IMR-90 (cell line): Measurements from ENCODE around the gene ATRNL1. TPM values are rescaled to one million over a fixed set of nuclear protein-coding genes. Genes with fewer than 3 reads are reported as not detected.

ENCODE experiments used
- ATAC-seq: fragments of 200-7000 bp; cut with Tn5 transposase; 2 replicates; pipeline ENCODE4 v1.9.1; 2020; ENCODE audit warnings: low read depth, mild to moderate bottlenecking, moderate library complexity
- BruUV-seq: library from RNA; stranded (reverse); fragments of 400-500 nt; replicated peaks from 2 replicates; lab custom pipeline; 2021; lab: Mats Ljungman, UMichigan
- CTCF ChIA-PET: fragments of 300-600 bp; formaldehyde crosslinking; extraction: SDS; loops from one replicate; lab custom pipeline; 2021; ENCODE audit warnings: antibody characterized with exemption; lab: Yijun Ruan, JAX
- POLR2A ChIA-PET: fragments of 300-600 bp; sonication (Branson Sonifier 250); formaldehyde crosslinking; loops from one replicate; lab custom pipeline; 2022; ENCODE audit warnings: antibody characterized with exemption; ENCODE audit not compliant: unreplicated experiment; lab: Charles Lee
- DNase-seq: peaks from one replicate; pipeline ENCODE4 v3.0.0; 2013
- H2AFZ ChIP-seq: replicated peaks from 2 replicates; pipeline ENCODE3; 2013; ENCODE audit warnings: low read length, mild to moderate bottlenecking; ENCODE audit not compliant: poor library complexity
- H2AK5ac ChIP-seq: 2 replicates; pipeline ENCODE4 v1.6.1; 2013; ENCODE audit warnings: low read depth, low read length, inconsistent platforms
- H2AK9ac ChIP-seq: replicated peaks from 2 replicates; pipeline ENCODE3; 2013; ENCODE audit warnings: mild to moderate bottlenecking, low read depth, low read length, moderate library complexity; ENCODE audit not compliant: poor library complexity
- H2BK120ac ChIP-seq: 2 replicates; pipeline ENCODE4 v1.6.1; 2013; ENCODE audit warnings: low read depth, low read length, inconsistent platforms
- H2BK15ac ChIP-seq: 3 replicates; pipeline ENCODE4 v1.6.1; 2013; ENCODE audit warnings: low read depth, low read length, inconsistent platforms
- H2BK20ac ChIP-seq: 2 replicates; pipeline ENCODE4 v1.6.1; 2013; ENCODE audit warnings: low read depth, mild to moderate bottlenecking, inconsistent platforms, low read length, moderate library complexity
- H2BK5ac ChIP-seq: 2 replicates; pipeline ENCODE4 v1.6.1; 2013; ENCODE audit warnings: mild to moderate bottlenecking, low read depth, low read length, inconsistent platforms; ENCODE audit not compliant: poor library complexity, severe bottlenecking
- H3K14ac ChIP-seq: replicated peaks from 2 replicates; pipeline ENCODE4 v1.6.1; 2013; ENCODE audit warnings: low read depth, low read length, inconsistent platforms
- H3K18ac ChIP-seq: 2 replicates; pipeline ENCODE4 v1.6.1; 2013; ENCODE audit warnings: low read depth, low read length, control low read depth
- H3K23ac ChIP-seq: 2 replicates; pipeline ENCODE4 v1.6.1; 2013; ENCODE audit warnings: low read depth, low read length, inconsistent platforms
- H3K27ac ChIP-seq: 2 replicates; pipeline ENCODE4 v1.5.1; 2013; ENCODE audit warnings: mild to moderate bottlenecking, control low read depth, low read length; ENCODE audit not compliant: insufficient read depth
- H3K27me3 ChIP-seq: 2 replicates; pipeline ENCODE4 v1.6.1; 2013; ENCODE audit warnings: low read length; ENCODE audit not compliant: control insufficient read depth, insufficient read depth
- H3K36me3 ChIP-seq: 2 replicates; pipeline ENCODE4 v1.6.1; 2013; ENCODE audit warnings: low read length, mixed read lengths; ENCODE audit not compliant: control insufficient read depth, insufficient read depth
- H3K4ac ChIP-seq: 2 replicates; pipeline ENCODE4 v1.6.1; 2013; ENCODE audit warnings: low read depth, low read length, inconsistent platforms
- H3K4me1 ChIP-seq: 2 replicates; pipeline ENCODE4 v1.6.1; 2013; ENCODE audit warnings: low read length, mixed read lengths; ENCODE audit not compliant: control insufficient read depth, insufficient read depth
- H3K4me2 ChIP-seq: 2 replicates; pipeline ENCODE4 v1.6.1; 2013; ENCODE audit warnings: low read depth, mild to moderate bottlenecking, control low read depth, low read length, moderate library complexity
- H3K4me3 ChIP-seq: 2 replicates; pipeline ENCODE4 v1.5.1; 2013; ENCODE audit warnings: low read depth, mild to moderate bottlenecking, control low read depth, low read length, moderate library complexity; ENCODE audit not compliant: insufficient read depth
- H3K56ac ChIP-seq: 2 replicates; pipeline ENCODE4 v1.6.1; 2013; ENCODE audit warnings: low read length, inconsistent platforms; ENCODE audit not compliant: insufficient read depth; ENCODE audit errors: extremely low read depth
- H3K79me1 ChIP-seq, 2 experiments: 2 replicates each; pipeline ENCODE4 v1.6.1; 2013; ENCODE audit warnings: low read length in 2 of 2, inconsistent platforms in 1 of 2, low read depth in 1 of 2
- H3K9ac ChIP-seq: 2 replicates; pipeline ENCODE4 v1.6.1; 2013; ENCODE audit warnings: low read depth, low read length, control low read depth
- H3K9me1 ChIP-seq: 2 replicates; pipeline ENCODE4 v1.6.1; 2013; ENCODE audit warnings: low read length, inconsistent platforms; ENCODE audit not compliant: insufficient read depth
- H3K9me3 ChIP-seq: 2 replicates; pipeline ENCODE4 v1.6.1; 2013; ENCODE audit warnings: low read length; ENCODE audit not compliant: control insufficient read depth, insufficient read depth
- H4K20me1 ChIP-seq: 2 replicates; pipeline ENCODE4 v1.6.1; 2013; ENCODE audit warnings: low read length, inconsistent platforms; ENCODE audit not compliant: insufficient read depth
- H4K5ac ChIP-seq: 2 replicates; pipeline ENCODE4 v1.6.1; 2013; ENCODE audit warnings: mild to moderate bottlenecking, low read depth, low read length, control low read depth
- H4K8ac ChIP-seq, 2 experiments: 2 replicates each; pipeline ENCODE4 v1.6.1; 2013; ENCODE audit warnings: low read depth in 2 of 2, low read length in 2 of 2, control low read depth in 1 of 2, inconsistent platforms in 1 of 2
- H4K91ac ChIP-seq: 2 replicates; pipeline ENCODE4 v1.6.1; 2013; ENCODE audit warnings: low read depth, low read length, inconsistent platforms; ENCODE audit not compliant: insufficient read depth
- CEBPB ChIP-seq: IDR thresholded peaks from 2 replicates; pipeline ENCODE4 v1.6.1; 2012; ENCODE audit warnings: low read depth, low read length, improper control_type of control experiment
- CHD1 ChIP-seq: IDR thresholded peaks from 2 replicates; pipeline ENCODE4 v1.6.1; 2012; ENCODE audit warnings: low read depth, low read length, improper control_type of control experiment
- MXI1 ChIP-seq: IDR thresholded peaks from 2 replicates; pipeline ENCODE4 v1.6.1; 2012; ENCODE audit warnings: low read depth, mild to moderate bottlenecking, low read length, moderate library complexity, borderline replicate concordance
- NFE2L2 ChIP-seq: fragments of 150-350 bp; IDR thresholded peaks from 2 replicates; pipeline ENCODE4 v1.6.1; 2016; ENCODE audit warnings: low read depth, mild to moderate bottlenecking, low read length
- POLR2A ChIP-seq: IDR thresholded peaks from 2 replicates; pipeline ENCODE4 v1.6.1; 2012; ENCODE audit warnings: mild to moderate bottlenecking, low read depth, low read length
- RCOR1 ChIP-seq: IDR thresholded peaks from 2 replicates; pipeline ENCODE4 v1.6.1; 2012; ENCODE audit warnings: mild to moderate bottlenecking, low read length, improper control_type of control experiment; ENCODE audit not compliant: insufficient replicate concordance
- RFX5 ChIP-seq: IDR thresholded peaks from 2 replicates; pipeline ENCODE4 v1.8.0; 2012; ENCODE audit warnings: low read depth, mild to moderate bottlenecking, low read length, moderate library complexity
- WGBS, 2 experiments: methylation state at CpG; one replicate each; pipeline versions ENCODE4 v1.1.5 to v1.1.7; 2013; ENCODE audit warnings: missing lambda C conversion rate in 2 of 2; ENCODE audit not compliant: insufficient read length in 1 of 2; ENCODE audit errors: extremely low coverage in 2 of 2; 5-methylcytosine and 5-hydroxymethylcytosine counted together
- dilution Hi-C: fragments of 300-500 bp; cut with HindIII; formaldehyde crosslinking; loops from one replicate; pipeline ENCODE4 v1.14.3; 2018; ENCODE audit warnings: low sequenced_read_pairs; ENCODE audit not compliant: unreplicated experiment
- in situ Hi-C: fragments of 300-500 bp; cut with MboI; formaldehyde crosslinking; loops from 3 replicates; pipeline ENCODE4 v1.14.3; 2019; ENCODE audit warnings: low sequenced_read_pairs, inconsistent platforms, mixed read lengths
- intact Hi-C: fragments of 100-400 bp; cut with micrococcal nuclease; formaldehyde crosslinking; loops from 2 replicates; pipeline ENCODE4 v1.10.0; 2022
- polyA plus RNA-seq, 3 experiments: library from polyadenylated mRNA; depleted of rRNA; stranded (reverse); fragments of >200 nt; gene quantifications; 2 replicates each; pipeline ENCODE4 v1.2.3, GENCODE V29; 2012; ENCODE audit warnings: low replicate concordance in 1 of 3
- total RNA-seq: library from RNA; depleted of rRNA; stranded (reverse); fragments of >200 nt; gene quantifications from 2 replicates; pipeline ENCODE4 v1.2.3, GENCODE V29; 2012
- TF ChIP-seq, protein P1 (sequence below): fragments of 150-350 bp; IDR thresholded peaks from 2 replicates; pipeline ENCODE4 v1.6.1; 2016; ENCODE audit warnings: low read depth, mild to moderate bottlenecking, low read length, moderate library complexity, borderline replicate concordance

ATRNL1 gene
- total and polyA plus RNA-seq, 2 of the 4 experiments (the other 2 are of a cell fraction) = 0.18 to 0.19 TPM

GRCh38 chr10:115092258-115092554 is 959 bp upstream of the ATRNL1 start:
- Histone ChIP-seq H2BK15ac (no peak overlapping the region), H4K91ac (no peak overlapping the region), H3K14ac (no peak overlapping the region), H4K5ac (no peak overlapping the region), H3K18ac (no peak overlapping the region), H3K4ac (no peak overlapping the region), H2BK120ac (no peak overlapping the region), H3K36me3 (no peaks in the 10 kb centered on the region), H2AK5ac (no peak overlapping the region), H3K23ac (no peak overlapping the region), H3K27ac (no peak overlapping the region), H3K4me3 (peak overlapping the region; percentile 64), H3K27me3 (peaks cover 39% of the 10 kb centered on the region), H2AFZ (peak overlapping the region; percentile 93), H2AK9ac (no peak overlapping the region), H4K8ac (no peak overlapping the region), H3K9me1 (no peaks in the 10 kb centered on the region), H3K56ac (no peak overlapping the region), H3K4me1 (no peaks in the 10 kb centered on the region), H3K9ac (no peak overlapping the region), H2BK5ac (no peak overlapping the region), H3K79me1 (no peaks in the 10 kb centered on the region), H2BK20ac (no peak overlapping the region), H4K20me1 (no peaks in the 10 kb centered on the region), H3K4me2 (peak overlapping the region; percentile 98), H3K9me3 (no peaks in the 10 kb centered on the region)
- in situ Hi-C loops = no loop called here
- POLR2A ChIA-PET = no interaction called here
- CTCF ChIA-PET = interaction anchor here (1.1 kb wide), 1 partner anchor 8 kb away, joined by 6 read pairs; no protein-coding TSS in a partner anchor
- peak; percentile 24 for ATAC-seq
- dilution Hi-C loops = no loop called here
- no peak for DNase-seq
- WGBS, 2 experiments = 0% methylated on average over 1 of the region's 10 CpGs; no CpG with 5 or more reads in 1 of the 2 experiments
- intact Hi-C loops = loop anchor here (2.0 to 5.0 kb wide), 2 partner anchors 155 to 215 kb away; partner anchors contain the start of gene TRUB1
- TF ChIP-seq CHD1 = no peak
- TF ChIP-seq, protein P1, sequence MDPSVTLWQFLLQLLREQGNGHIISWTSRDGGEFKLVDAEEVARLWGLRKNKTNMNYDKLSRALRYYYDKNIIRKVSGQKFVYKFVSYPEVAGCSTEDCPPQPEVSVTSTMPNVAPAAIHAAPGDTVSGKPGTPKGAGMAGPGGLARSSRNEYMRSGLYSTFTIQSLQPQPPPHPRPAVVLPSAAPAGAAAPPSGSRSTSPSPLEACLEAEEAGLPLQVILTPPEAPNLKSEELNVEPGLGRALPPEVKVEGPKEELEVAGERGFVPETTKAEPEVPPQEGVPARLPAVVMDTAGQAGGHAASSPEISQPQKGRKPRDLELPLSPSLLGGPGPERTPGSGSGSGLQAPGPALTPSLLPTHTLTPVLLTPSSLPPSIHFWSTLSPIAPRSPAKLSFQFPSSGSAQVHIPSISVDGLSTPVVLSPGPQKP = no peak
- TF ChIP-seq CEBPB = no peak
- no peak for TF ChIP-seq POLR2A
- no peak for TF ChIP-seq NFE2L2
- TF ChIP-seq RFX5 = no peak
- no peak for TF ChIP-seq MXI1
- no peak for TF ChIP-seq RCOR1
- no TSS peak for BruUV-seq
